Measurements from ENCODE around the gene CPSF4. TPM values are rescaled to one million over a fixed set of nuclear protein-coding genes. Genes with fewer than 3 reads are reported as not detected.

CPSF4 gene
- total RNA-seq, 1 donor from 2014 or later = 26.3 TPM

DNA sequence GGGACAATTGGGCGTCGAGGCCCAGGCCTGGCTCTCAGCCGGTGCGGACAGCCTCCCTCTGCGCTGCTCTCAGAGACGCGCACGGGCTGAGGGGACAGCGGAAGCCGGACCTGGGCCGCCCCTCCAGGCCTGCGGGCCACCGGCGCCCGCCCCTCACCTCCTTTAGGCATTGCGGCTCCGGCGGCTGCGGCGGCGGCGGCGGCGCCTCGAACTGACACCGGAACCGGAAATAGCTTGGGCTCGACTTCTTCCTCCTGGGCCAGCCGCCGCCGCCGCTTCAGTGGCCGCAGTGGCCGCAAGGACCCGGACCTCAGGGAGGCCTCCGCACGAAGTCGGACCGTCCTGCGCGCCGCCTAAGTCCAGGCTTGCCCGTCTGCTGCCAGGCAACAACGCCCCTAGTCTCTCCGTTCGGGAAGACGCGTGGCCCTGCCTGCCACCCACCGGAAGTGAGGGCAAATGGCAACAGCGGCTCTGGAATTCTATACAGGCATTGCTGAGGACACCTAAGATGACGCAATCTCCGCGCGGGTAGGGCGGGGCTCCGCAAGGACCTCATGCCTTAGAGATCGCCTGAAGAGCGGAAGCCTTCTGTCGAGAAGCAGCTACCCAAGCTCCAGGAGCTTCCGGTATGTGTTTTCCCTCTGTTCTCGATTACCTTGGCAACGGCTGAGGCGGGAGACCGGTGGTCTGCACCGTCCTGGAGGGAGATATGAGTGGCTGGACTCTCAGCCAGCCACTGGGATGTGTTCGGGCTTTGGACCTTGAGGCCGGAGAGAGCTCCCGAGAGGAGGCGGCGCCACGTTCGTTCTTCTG lies 30.2 kb upstream of the CPSF4 start, which contains the start of the genes BUD31 and PDAP1:
Gene BUD31 (plus strand): TSS at position 591 of the 813 bp plus-strand sequence. CDS start 2,124 bp downstream, outside the sequence.
Gene PDAP1 (minus strand): TSS at position 219 of the 813 bp plus-strand sequence. CDS start 49 bp downstream, at position 170.
- peak; percentile 97 for DNase-seq

DNA sequence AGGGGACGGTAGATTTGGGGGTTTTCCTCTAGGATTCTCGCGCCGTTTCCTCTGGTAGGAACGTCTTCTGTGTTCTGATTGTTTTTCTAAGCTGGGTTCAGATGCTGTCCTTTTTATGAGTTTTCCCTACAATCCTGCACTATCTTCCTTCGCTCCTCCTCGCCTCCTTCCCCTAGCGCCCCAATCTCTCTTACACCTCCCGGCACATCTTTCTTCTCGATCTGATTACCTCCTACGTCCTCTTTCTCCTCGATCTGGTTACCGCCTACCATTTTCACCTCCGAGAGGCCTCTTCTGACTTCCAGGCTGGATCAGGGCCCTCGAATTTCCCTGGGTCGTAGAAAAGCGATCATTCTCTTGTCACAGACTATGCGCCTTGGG lies 29.6 kb upstream of the CPSF4 start:
- DNase-seq = peak; percentile 32

DNA sequence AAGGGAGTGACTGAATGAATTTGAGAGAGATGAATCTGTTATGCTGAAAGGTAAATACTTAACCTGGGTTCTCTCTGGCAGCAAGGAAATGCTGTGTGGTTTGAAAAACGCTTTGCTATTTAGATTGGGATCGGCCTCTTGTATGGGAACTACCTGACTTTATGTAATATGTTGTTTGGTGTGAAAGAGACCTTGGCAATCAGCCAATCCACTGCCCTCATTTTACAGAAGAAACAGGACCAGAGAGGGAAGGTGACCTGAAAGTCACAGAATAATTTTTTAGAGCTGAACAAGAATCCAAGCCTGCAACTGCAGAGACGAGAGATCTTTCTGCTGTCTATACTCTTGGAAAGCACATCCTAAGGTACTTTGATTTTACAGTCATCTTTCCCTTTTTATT lies 28.9 kb upstream of the CPSF4 start:
- no peak for DNase-seq

DNA sequence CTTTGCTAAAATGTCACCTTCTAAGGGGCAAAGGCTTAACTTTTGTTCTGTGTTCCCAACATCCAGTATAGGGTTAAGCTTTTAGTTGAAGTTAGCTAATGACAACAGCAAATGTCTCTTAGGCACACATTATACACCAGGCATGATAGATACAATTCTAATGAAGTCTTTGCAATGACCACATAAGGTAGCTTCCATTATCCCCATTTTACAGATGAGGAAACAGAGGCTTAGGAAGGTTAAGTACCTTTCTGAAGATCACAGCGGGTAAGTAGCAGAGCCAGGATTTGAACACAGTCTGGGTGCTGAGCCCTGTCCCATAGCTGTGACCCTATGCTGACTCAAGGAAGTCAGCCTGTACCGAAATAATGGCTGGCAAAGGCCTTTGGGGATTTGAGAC lies 28.1 kb upstream of the CPSF4 start:
- DNase-seq = no peak

DNA sequence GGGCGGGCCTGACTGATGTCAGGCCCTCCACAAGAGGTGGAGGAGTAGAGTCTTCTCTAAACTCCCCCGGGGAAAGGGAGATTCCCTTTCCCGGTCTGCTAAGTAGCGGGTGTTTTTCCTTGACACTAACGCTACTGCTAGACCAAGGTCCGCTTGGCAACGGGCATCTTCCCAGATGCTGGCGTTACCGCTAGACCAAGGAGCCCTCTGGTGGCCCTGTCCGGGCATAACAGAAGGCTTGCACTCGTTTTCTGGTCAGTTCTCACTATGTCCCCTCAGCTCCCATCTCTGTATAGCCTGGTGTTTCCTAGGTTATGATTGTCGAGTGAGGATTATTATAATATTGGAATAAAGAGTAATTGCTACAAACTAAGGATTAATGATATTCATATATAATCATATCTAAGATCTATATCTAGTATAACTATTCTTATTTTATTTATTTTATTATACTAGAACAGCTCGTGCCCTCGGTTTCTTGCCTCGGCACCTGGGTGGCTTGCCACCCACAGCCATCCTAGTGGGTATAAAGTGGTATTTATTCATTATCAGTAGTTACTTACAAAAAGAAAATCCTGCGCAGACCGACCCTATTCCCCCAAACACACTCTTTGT lies 23.1 kb upstream of the CPSF4 start:
- peak; percentile 57 for DNase-seq

DNA sequence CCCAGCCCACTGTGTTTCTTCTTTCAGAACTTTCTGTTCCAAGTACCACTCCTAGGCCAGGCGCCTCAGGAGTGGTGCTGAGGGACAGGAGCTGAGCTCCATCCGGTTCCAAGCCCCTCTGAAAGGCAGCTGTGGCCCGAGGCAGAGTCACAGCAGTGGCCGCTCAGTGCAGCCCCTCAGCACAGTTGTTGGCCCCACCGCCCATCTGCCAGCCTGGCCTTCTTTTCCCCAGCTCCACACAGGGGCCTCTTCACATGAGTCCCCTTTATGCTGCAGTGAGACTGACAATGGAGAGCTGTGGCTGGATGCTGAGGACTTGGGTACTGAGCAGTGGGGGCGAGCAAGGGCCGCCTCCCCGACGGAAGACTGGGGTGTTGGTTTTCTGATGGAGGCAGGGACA lies 20.5 kb upstream of the CPSF4 start:
- no peak for DNase-seq

DNA sequence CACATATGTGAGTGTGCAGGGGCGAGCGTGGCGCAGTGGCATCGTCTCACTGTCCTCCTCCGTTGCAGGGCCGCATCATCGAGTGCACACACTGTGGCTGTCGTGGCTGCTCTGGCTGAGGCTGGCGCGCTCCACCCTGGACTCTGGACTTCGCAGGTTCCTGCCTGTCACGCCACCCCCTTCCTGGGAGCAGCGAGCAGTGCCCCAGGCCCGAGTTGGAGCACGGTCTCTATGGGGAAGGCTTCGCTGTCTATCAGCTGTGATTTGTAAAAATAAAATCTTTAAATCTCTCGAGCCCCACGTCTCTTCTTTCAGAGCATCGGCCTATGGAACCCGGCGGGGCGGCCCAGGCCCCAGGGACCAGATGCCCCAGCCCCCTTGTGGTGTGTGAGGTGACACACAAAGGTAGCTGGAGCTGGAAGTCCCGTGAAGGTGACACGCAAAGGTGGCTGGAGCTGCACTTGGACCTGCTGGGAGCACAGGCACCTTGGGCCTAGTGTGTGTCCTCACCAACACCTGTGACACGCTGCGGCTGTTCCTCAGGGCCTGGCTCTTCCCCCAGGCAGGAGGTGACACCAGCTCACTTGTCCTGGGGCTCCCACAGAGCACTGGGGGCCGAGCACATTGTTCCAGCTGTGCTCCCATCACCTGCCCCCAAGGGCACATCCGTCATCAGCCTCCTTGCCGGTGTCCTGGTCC lies 19.3 kb upstream of the CPSF4 start:
- DNase-seq = no peak

DNA sequence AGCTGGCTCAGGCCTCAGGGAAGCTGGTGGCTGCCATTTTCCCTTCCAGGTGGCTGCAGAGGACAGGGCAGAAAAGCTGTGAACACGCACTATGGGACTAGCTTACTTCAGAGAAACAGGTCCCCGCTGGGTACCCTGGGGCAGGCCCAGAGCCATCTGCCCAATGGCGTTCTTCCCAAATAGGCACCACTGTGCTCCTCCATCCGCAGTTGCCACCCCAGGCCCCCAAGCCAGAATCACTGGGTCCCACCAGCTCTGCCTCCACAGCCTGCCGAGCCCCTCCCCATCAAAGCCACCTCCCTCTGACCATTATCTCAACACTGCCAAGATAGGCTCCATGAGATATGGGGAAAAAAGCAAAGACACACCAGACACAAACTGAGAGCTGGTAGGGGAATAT lies 18.5 kb upstream of the CPSF4 start:
- no peak for DNase-seq

DNA sequence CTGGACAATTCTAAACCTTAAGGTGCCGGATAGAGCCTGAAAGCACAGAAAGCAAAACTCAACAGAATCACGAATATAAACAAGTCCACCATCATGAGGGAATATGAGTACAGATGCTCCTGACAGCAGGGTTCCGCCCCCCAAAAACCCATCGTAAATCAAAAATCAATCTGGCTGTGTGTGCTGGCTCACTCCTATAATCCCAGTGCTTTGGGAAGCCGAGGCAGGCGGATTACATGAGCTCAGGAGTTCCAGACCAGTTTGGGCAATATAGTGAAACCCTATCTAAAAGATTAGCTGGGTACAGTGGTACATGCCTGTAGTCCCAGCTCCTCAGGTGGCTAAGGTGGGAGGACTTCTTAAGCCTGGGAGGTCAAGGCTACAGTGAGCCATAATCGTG lies 17.8 kb upstream of the CPSF4 start:
- DNase-seq = no peak

DNA sequence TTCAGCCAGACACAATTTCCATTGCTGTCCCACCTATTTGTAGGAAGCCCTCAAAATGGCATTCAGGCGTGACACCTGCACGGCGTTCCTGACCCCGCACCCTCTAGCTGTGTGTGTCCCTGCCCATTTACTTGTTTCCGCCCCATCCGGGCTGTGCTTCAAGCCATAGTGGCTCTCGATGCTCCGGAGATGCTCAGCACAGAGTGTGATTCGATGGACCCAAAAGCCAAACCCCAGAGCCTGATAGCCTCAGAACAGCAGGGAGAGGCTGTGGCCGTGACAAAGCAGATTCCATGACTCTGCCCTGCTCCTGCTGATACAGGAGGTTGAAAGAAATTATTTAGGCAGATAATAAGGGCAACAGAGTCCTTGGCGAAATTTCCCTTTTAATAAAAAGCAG lies 16.6 kb upstream of the CPSF4 start:
- no peak for DNase-seq

DNA sequence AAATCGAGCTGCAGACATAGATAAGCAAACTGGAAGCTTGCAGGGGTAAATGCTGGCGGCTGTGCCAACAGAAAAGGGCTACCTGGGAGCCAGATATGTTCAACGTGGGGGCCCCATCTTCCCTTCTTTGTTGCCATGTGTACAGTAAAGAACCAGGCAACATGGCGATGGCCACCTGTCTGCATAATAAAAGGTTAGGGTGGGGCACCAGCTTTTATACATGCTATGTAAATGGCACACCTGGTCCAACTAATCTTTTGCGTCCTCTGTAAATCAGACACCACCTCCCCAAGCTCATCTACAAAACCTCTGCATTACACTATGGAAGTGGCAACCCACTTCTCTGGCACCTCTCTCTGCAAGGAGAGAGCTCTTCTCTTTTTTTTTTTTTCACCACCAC lies 16.1 kb upstream of the CPSF4 start:
- no peak for DNase-seq

DNA sequence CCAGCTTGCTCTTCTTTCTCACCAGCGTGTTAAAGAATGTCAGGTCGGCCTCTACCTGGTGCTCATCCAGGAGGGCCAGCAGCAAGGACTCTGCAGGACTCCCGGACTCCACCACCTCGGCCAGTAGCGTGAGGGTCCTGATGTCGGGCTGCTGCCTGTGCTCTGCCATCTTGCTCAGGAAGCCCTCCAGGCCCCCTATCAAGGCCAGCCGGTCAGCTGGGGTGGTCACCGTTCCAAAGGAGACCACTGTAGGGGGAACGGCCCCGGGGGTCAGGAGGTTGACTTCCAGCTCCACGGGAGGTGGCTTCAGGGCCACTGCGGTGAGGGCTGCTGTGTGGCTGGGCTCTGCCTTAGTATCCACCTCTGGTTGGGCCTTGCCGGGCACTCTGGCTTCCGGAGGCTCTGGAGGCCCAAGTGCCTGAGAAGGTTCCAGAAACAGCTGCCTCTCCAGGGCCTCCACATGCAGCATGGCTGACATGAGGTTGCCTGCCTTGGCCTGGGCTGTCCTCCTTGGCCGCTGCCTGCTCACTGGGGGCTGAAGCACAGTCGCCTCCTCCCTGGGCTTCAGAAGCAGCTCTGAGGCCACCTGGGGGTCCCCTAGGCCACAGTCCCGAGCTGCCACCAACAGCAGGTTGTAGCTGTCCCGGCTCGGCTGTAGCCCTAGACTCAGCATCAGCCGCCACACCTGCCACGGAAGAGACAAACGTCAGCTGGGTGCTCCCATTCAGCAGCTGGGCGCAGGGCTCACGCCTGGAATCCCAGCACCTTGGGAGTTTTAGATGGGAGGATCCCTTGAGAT lies 13.6 kb upstream of the CPSF4 start:
- no peak for DNase-seq

DNA sequence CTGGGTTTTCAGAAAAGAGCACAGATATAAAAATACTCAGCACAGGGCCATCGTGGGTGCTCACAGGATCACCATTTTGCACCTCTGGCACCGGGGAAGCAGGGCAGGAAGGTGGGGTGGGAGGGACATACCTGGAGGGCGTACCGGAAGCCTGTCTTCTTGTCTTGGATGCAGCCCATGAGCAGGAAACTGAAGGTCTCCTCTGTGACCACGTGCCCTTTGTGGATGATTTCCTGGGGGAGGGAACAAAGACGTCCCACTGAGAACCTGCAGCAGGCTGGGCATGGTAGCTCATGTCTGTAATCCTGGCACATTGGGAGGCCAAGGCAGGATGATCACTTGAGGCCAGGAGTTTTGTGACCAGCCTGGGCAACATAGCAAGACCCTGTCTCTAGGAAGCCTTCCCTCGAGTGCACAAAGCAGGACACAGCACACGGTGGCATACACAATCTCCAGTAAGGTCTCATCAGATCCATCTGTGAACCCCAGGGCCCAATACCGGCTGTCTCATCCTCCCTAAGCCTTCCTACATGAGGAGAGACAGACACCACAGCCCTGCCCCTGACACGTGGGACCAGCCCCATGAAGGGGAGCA lies 9.7 kb upstream of the CPSF4 start:
- no peak for DNase-seq

DNA sequence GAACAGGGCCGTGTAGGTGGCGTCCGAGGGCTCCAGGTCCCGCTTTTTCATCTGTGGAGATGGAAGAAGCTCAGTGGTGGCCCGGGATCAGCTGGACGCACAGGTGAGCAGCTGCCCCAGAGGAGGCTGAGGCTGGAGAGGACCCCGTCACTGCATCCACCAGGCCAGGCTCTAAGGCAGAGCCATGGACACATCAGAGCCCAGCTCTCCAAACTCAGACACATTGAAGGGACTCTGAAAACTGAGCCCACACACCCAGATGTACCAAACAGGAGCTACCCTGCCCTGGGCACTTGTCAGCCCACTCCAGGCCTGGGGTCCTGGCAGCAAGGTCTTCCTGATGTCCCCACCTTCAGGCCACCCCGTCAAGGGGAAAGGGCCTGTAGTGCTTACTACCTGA lies 9.0 kb upstream of the CPSF4 start:
- DNase-seq = no peak

DNA sequence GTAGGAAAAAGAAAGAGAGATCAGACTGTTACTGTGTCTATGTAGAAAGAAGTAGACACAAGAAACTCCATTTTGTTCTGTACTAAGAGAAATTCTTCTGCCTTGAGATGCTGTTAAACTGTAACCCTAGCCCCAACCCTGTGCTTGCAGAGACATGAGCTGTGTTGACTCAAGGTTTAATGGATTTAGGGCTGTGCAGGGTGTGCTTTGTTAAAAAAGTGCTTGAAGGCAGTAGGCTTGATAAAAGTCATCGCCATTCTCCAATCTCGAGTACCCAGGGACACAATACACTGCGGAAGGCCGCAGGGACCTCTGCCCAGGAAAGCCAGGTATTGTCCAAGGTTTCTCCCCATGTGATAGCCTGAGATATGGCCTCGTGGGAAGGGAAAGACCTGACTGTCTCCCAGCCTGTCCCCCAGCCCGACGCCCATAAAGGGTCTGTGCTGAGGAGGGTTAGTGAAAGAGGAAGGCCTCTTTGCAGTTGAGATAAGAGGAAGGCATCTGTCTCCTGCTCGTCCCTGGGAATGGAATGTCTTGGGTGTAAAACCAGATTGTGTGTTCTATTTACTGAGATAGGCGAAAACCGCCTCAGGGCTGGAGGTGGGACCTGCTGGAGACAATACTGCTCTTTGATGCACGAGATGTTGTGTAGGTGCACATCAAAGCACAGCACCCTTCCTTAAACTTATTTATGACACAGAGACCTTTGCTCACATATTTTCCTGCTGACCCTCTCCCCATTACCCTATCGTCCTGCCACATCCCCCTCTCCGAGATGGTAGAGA lies 6.8 kb upstream of the CPSF4 start:
- DNase-seq = peak; percentile 43

DNA sequence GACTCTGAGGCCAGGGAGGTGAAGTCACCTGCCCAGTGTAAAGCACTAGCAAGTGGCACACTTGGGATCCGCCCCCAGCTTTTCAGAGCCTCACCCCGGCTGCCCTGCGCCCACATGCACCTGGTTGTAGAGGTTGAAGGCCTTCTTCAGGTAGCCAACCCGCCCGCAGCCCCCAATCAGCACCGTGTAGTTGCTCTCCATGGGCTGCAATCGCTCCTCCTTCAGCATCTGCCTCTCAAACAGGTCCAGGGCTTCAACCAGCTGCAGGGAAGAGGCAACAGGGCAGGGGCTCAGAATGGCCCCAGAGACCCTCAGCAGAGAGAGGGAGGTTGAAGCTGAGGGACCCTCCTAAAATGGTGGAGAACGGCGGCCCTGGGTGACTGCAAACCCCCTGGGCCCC lies 5.6 kb upstream of the CPSF4 start:
- DNase-seq = no peak

DNA sequence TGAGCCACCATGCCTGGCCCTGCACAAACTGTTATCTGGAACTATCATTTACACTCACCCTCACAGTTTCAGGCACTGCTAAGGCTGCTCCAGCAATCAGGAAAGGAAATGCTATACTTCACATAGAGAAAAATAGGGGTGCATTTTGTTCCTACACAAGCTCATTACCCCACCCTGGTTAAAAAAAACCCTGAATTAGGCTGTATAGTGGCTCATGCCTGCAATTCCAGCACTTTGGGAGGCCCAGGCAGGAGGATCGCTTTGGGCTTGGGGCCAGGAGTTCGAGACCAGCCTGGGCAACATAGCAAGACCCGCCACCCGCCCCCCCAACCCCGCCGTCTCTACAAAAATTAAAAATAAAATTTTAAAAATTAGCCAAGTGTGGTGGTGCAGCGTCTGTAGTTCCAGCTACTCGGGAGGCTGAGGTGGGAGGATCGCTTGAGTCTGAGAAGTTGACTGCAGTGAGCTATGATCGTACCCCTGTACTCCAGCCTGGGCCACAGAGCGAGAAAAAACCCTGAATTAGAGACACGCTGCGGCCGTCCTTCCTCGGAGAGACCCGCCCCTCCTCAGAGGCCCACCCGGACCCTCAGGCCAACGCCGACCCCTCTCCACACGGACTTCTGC lies 684 bp upstream of the CPSF4 start:
- no peak for DNase-seq

DNA sequence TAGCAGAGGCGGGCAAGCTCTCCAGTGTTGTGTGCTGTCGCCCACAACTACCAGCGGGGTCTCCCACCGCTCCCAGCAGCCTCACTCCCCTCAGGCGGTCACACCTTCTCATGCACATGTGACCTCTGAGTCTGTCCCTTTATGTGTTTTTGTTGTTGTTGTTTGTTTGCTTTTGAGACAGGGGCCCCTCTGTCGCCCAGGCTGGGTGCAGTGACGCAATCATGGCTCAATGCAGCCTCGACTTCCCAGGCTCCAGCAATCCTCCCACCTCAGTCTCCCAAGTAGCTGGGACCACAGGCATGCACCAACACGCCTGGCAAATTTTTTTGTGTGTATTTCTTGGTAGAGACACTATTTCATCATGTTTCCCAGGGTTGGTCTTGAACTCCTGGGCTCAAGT lies 1.5 kb downstream of the CPSF4 start:
- DNase-seq = no peak

DNA sequence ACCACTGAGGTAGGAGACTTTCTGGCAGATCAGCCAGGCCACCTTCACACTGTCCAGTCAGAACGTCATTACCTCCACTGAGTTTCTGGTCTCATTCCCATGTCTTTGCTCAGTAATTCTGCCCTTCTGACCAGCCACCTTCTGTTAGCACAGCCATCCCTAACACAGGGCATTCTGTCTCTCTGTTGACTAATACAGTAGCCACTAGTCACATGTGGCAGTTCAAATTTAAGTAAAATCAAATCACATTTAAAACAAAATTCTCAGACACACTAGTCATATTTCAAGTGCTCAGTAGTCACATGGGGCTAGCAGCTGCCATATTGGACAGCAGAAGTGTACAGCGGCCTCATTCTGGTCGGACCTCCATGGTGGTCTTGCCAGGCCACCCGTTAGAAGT lies 7.4 kb downstream of the CPSF4 start:
- no peak for DNase-seq

DNA sequence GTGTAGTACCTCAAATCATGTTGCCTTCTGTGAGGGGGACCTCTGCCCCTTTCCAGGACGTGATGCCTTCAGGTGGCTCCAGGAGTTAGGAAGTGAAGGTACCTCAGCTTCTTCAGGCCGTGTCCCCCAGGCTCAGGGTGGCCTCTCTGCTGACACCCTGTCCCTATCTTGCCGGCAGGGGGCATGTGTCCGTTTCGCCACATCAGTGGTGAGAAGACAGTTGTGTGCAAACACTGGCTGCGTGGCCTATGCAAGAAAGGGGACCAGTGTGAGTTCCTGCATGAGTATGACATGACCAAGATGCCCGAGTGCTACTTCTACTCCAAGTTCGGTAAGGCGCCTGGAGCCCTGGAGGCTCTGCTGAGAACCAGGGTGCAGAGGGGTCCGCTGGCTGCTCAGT lies 9.2 kb downstream of the CPSF4 start:
- DNase-seq = no peak

DNA sequence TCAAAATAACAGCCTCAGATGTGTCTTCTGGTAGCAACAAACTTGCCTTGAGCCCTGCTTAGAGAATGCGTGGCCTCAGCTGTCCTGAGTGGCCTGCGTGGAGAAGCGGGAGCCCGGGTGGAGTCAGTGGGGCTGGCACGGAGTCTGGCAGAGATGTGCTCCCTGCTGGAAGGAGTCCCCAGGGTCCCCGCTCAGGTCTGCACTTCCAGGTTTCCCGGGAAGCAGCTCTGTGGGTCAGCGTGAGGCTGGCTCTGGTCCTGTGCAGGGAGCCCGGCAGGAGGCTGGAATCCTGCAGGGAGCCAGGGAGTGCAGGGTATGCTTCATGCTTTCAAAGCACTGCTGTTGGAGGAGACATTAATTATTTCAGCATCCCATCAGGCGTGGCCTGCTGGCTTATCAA lies 10.1 kb downstream of the CPSF4 start:
- DNase-seq = no peak
